Cardiac muscle cell (in vitro differentiated cells and primary cell): ENCODE data around the gene CABLES2. TPM values are rescaled to one million over a fixed set of nuclear protein-coding genes. Genes with fewer than 3 reads are reported as not detected.

Source experiments
- DNase-seq, 2 donors: peaks; one replicate each; pipeline versions ENCODE4 v3.0.0 to v3.0.0-alpha.2; 2010 to 2017; ENCODE audit warnings: low read depth in 1 of 2, low spot score in 1 of 2
- H3K27ac ChIP-seq: fragments of 200-600 bp; sonication (generic); 2 replicates; pipeline ENCODE4 v1.5.1; 2016
- H3K27me3 ChIP-seq: fragments of 200-600 bp; sonication (generic); 2 replicates; pipeline ENCODE4 v1.6.0; 2016; ENCODE audit warnings: control low read depth
- H3K36me3 ChIP-seq: fragments of 200-600 bp; sonication (generic); 2 replicates; pipeline ENCODE4 v1.5.1; 2016; ENCODE audit warnings: control low read depth
- H3K4me1 ChIP-seq: fragments of 200-600 bp; sonication (generic); 2 replicates; pipeline ENCODE4 v1.8.1; 2017; ENCODE audit warnings: low read depth, mild to moderate bottlenecking, mixed run types
- H3K4me3 ChIP-seq: fragments of 200-600 bp; sonication (generic); 2 replicates; pipeline ENCODE4 v1.5.1; 2016; ENCODE audit warnings: mild to moderate bottlenecking
- H3K9me3 ChIP-seq: fragments of 200-600 bp; sonication (generic); 2 replicates; pipeline ENCODE4 v1.5.1; 2017; ENCODE audit warnings: low read depth, mild to moderate bottlenecking, control low read depth
- polyA plus RNA-seq: library from polyadenylated mRNA; unstranded; fragments of >200 nt; fragmentation: Nextera tagmentation; extraction: Ambion mirVana; gene quantifications from 2 replicates; pipeline ENCODE4 v1.2.1, GENCODE V29; 2016
- total RNA-seq: library from RNA; depleted of rRNA; stranded (reverse); fragments of >200 nt; gene quantifications from 2 replicates; pipeline ENCODE4 v1.2.3, GENCODE V29; 2016
- TF ChIP-seq, protein P1 (sequence below): IDR thresholded peaks from 2 replicates; pipeline ENCODE4 v1.5.1; 2012; ENCODE audit warnings: low read depth, mild to moderate bottlenecking, low read length

CABLES2 gene
- total and polyA plus RNA-seq, 2 experiments from 2014 or later = 17.9 to 21.4 TPM

DNA sequence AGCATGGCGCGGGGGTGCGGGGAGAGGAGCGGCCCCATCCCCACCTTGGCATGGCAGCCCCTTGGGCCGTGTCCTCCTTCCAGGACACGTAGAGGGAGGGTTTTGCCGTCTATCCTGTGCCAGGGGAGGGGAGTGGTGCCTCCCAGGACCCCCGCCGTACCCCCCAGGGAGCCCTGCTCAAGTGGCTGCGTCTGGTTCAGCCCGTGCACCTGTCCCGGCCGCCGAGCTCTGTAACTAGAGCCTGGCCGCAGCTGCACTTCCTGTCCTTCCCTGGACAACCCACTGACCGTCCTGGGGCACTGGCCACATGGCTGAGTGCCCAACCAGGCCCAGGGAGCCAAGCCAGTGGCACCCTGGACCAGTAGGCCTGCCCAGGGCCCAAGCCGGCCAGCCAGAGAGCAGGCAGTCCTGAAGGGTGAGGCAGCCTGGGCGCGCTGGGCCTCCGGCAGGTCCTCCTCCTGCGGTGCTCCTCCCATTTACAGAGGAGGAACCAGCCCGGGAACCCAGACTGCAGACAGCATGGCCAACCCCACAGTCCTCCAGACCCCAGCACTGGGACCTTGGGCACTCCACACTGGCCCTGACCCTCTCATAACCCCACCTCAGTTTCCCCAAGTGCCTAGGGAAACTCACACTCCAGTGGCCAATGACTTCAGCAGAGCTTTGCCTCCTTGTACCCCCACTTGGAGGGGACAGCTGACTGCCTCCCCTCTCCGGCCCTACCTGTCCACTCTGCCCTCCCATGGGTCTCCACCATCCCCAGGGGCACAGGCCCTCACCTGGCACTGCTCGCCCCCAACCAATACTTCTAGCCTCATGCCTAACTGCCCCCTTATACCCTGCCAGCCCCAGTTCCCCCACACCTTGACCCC is 48.7 kb downstream of the CABLES2 start:
- Histone ChIP-seq H3K36me3 (no peaks in the 10 kb centered on the region), H3K27ac (no peak overlapping the region), H3K4me3 (no peak overlapping the region), H3K4me1 (peaks cover 36% of the 10 kb centered on the region), H3K9me3 (no peaks in the 10 kb centered on the region), H3K27me3 (no peaks in the 10 kb centered on the region)
- DNase-seq = no peak
- TF ChIP-seq, protein P1, sequence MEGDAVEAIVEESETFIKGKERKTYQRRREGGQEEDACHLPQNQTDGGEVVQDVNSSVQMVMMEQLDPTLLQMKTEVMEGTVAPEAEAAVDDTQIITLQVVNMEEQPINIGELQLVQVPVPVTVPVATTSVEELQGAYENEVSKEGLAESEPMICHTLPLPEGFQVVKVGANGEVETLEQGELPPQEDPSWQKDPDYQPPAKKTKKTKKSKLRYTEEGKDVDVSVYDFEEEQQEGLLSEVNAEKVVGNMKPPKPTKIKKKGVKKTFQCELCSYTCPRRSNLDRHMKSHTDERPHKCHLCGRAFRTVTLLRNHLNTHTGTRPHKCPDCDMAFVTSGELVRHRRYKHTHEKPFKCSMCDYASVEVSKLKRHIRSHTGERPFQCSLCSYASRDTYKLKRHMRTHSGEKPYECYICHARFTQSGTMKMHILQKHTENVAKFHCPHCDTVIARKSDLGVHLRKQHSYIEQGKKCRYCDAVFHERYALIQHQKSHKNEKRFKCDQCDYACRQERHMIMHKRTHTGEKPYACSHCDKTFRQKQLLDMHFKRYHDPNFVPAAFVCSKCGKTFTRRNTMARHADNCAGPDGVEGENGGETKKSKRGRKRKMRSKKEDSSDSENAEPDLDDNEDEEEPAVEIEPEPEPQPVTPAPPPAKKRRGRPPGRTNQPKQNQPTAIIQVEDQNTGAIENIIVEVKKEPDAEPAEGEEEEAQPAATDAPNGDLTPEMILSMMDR = no peak

GRCh38 chr20:62357681-62358080 is 49.4 kb downstream of the CABLES2 start:
- Histone ChIP-seq H3K4me1 (peaks cover 36% of the 10 kb centered on the region), H3K27me3 (no peaks in the 10 kb centered on the region), H3K36me3 (no peaks in the 10 kb centered on the region), H3K4me3 (no peak overlapping the region), H3K27ac (no peak overlapping the region), H3K9me3 (no peaks in the 10 kb centered on the region)
- TF ChIP-seq, protein P1 = no peak
- DNase-seq = no peak

GRCh38 chr20:62357187-62357667 is 49.9 kb downstream of the CABLES2 start:
- no peaks in the 10 kb centered on the region for H3K9me3 ChIP-seq
- H3K27ac ChIP-seq = peak overlapping the region; percentile 91
- no peaks in the 10 kb centered on the region for H3K36me3 ChIP-seq
- H3K4me3 ChIP-seq = no peak overlapping the region
- DNase-seq = peak in 1 of 2 donors; percentile 63
- TF ChIP-seq, protein P1 = no peak
- H3K27me3 ChIP-seq = no peaks in the 10 kb centered on the region
- peaks cover 34% of the 10 kb centered on the region for H3K4me1 ChIP-seq

DNA sequence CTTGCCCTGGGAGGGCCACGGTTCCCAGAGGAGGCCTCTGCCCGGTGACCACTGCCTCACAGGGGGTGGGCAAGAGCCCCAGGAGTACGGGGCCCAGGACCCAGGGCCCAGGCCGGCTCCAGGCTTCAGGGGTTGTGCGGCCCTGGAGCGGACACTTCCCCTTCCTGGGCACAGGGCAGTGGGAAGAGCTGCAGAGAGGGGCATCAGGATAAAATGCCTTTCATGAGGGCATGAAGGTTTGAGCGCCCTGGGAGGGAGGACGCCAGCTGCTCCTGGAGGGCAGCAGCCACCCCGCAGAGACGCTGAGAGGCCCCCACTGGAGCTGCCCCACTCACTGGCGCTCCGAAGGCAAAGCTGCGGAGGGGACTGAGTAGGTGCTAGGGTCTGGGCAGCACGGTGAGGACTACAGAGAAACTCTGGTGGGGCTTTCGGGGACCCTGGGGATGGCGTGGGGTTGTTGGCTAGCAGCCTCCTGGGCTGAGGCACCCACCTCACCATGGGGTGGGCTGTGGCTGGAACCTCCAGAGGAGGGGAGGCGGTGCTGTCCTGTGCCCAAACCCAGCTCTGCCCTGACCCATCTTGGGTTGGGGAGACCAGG is 50.4 kb downstream of the CABLES2 start:
- Histone ChIP-seq H3K27ac (peak overlapping the region; percentile 91), H3K4me3 (no peak overlapping the region), H3K9me3 (no peaks in the 10 kb centered on the region), H3K4me1 (peaks cover 31% of the 10 kb centered on the region), H3K27me3 (no peaks in the 10 kb centered on the region), H3K36me3 (no peaks in the 10 kb centered on the region)
- no peak for DNase-seq
- TF ChIP-seq, protein P1 = no peak

DNA sequence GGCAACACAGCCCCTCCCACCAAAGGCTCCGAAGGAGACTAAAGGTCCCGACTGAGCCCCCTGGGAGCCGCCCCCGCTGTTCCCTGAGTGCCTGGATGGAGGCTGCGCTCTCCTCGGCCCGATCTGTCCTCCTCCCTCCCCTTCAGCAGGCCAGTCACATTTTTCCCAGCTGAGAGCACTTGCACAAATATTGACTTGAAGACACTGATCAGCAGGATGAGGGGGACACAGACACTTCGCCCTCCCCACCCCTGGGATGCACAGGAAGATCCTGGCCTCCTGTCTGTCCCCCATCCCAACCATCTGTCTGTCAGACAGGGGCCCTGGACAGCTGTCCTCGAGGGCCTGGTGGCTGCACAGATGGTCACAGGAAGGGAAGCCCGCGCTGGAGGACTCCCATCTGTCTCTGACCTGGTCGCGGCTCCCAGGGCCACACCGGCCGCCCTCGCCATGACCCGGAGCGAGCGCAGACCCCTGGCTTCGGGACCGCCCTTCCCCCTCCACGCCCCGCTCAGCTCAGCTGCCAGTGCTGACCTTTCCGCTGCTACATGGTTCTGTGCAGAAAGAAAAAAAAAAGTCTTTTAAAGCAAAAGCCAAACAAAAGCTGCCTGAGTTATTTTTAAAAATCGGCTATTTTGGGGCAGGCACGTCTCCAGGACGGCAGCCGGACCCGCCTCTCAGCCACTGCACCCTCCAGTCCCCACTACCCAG is 51.1 kb downstream of the CABLES2 start:
- TF ChIP-seq, protein P1 = no peak
- H3K36me3 ChIP-seq = peaks cover 4% of the 10 kb centered on the region
- H3K27ac ChIP-seq = peak overlapping the region; percentile 91
- H3K4me1 ChIP-seq = peaks cover 25% of the 10 kb centered on the region
- no peaks in the 10 kb centered on the region for H3K9me3 ChIP-seq
- H3K27me3 ChIP-seq = no peaks in the 10 kb centered on the region
- no peak overlapping the region for H3K4me3 ChIP-seq
- DNase-seq = no peak
